Measurements from ENCODE around the gene NLN. TPM values are rescaled to one million over a fixed set of nuclear protein-coding genes. Genes with fewer than 3 reads are reported as not detected.
A peak's percentile ranks its signal among the peaks of the same experiment; 100 is the strongest.

The NLN gene
- total and polyA plus RNA-seq, 2 of the 4 experiments (the other 2 are of a cell fraction) = 19.1 to 37.1 TPM

GRCh38 chr5:65803699-65804391 is 81.8 kb downstream of the NLN start:
- Histone ChIP-seq H2BK120ac (ENCODE audit: low read depth, low read length) (peak overlapping the region; percentile 54), H3K27ac (ENCODE audit: insufficient read depth, low read length) (no peak overlapping the region), H3K9me1 (ENCODE audit: insufficient read depth, low read length) (peaks cover 11% of the 10 kb centered on the region), H3K4ac (ENCODE audit: low read depth, low read length) (peak overlapping the region; percentile 60; the same call in 1 of the 2 replicates), H3K4me3 (ENCODE audit: insufficient read depth, low read depth, low read length) (no peak overlapping the region), H2BK15ac (ENCODE audit: low read depth, low read length) (peak overlapping the region; percentile 72; the same call in 2 of the 3 replicates), H2AFZ (replicated peaks; ENCODE audit: low read length, poor library complexity) (peak overlapping the region; percentile 39), H2BK20ac (ENCODE audit: low read depth, low read length) (0 out of 2 replicates have a peak overlapping the region, but pooled peaks have one; percentile 25), H4K5ac (ENCODE audit: low read depth, low read length) (peak overlapping the region; percentile 18; the same call in 1 of the 2 replicates), H3K4me1 (ENCODE audit: control insufficient read depth, insufficient read depth, low read length) (peaks cover 14% of the 10 kb centered on the region), H3K27me3 (ENCODE audit: control insufficient read depth, insufficient read depth, low read length) (no peaks in the 10 kb centered on the region), H3K23ac (ENCODE audit: low read depth, low read length) (no peak overlapping the region), H3K14ac (replicated peaks; ENCODE audit: low read depth, low read length) (no peak overlapping the region), H3K56ac (ENCODE audit: extremely low read depth, insufficient read depth, low read length) (no peak overlapping the region), H3K36me3 (ENCODE audit: control insufficient read depth, insufficient read depth, low read length) (no peaks in the 10 kb centered on the region), H4K8ac (ENCODE audit: low read depth in 2 of 2, low read length in 2 of 2) (peak overlapping the region in 1 of 2 experiments; percentile 19; a peak in 1 of 4 replicates), H2AK5ac (ENCODE audit: low read depth, low read length) (peak overlapping the region; percentile 86; the same call in 1 of the 2 replicates), H2BK5ac (ENCODE audit: low read depth, low read length, poor library complexity, severe bottlenecking) (peak overlapping the region; percentile 5), H2AK9ac (replicated peaks; ENCODE audit: low read depth, low read length, poor library complexity) (no peak overlapping the region), H3K9me3 (ENCODE audit: control insufficient read depth, insufficient read depth, low read length) (peaks cover 2% of the 10 kb centered on the region; the same call in 1 of the 2 replicates), H4K20me1 (ENCODE audit: insufficient read depth, low read length) (no peaks in the 10 kb centered on the region), H3K9ac (ENCODE audit: low read depth, low read length) (no peak overlapping the region), H3K4me2 (ENCODE audit: low read depth, low read length) (no peak overlapping the region), H3K18ac (ENCODE audit: low read depth, low read length) (no peak overlapping the region), H4K91ac (ENCODE audit: insufficient read depth, low read depth, low read length) (peak overlapping the region; percentile 39; the same call in 1 of the 2 replicates), H3K79me1 (ENCODE audit: low read depth in 1 of 2, low read length in 2 of 2) (peaks cover 2 to 17% of the 10 kb centered on the region in 2 experiments; a peak in 2 of 4 replicates)
- intact Hi-C loops (cut with micrococcal nuclease) (loop anchor here (5.0 kb wide), 2 partner anchors 42 to 123 kb away; partner anchors contain the start of gene ERBIN), in situ Hi-C loops (cut with MboI; ENCODE audit: low sequenced_read_pairs) (no loop called here), dilution Hi-C loops (cut with HindIII; ENCODE audit: low sequenced_read_pairs, unreplicated experiment) (no loop called here)
- DNase-seq (peak; percentile 72), ATAC-seq (ENCODE audit: low read depth) (no peak)
- CTCF ChIA-PET = no interaction called here
- POLR2A ChIA-PET (ENCODE audit: unreplicated experiment) = no interaction called here
- no TSS peak for BruUV-seq (replicated peaks)
- TF ChIP-seq MAFK (IDR thresholded peaks at IDR 0.05; ENCODE audit: low read depth, low read length) = no peak
- peak; percentile 44; the same call in 1 of the 2 replicates for TF ChIP-seq CEBPB (IDR thresholded peaks at IDR 0.05; ENCODE audit: low read depth, low read length)
- no CpG with 5 or more reads among the region's 5 CpGs for WGBS, 2 experiments (ENCODE audit: extremely low coverage in 2 of 2, insufficient read length in 1 of 2)
